Thoracic aorta (tissue), 2 donors: Measurements from ENCODE around the gene TARP.

Experiments
- ATAC-seq: fragments of 150-250 bp; one replicate; pipeline ENCODE4 v1.8.0; 2017; ENCODE audit warnings: low read depth; ENCODE audit not compliant: insufficient number of reproducible peaks, low FRiP score
- DNase-seq: peaks from one replicate; pipeline ENCODE4 v3.0.0-alpha.2; 2020; ENCODE audit warnings: low spot score
- H3K27ac ChIP-seq, 2 donors: fragments of 200-600 bp; sonication (generic); 1 replicate in 1 of 2; 2 replicates in 1 of 2; pipeline ENCODE4 v1.5.1; 2016; ENCODE audit warnings: mild to moderate bottlenecking in 2 of 2, moderate library complexity in 2 of 2
- H3K27me3 ChIP-seq: fragments of 200-600 bp; sonication (generic); replicated peaks from 2 replicates; pipeline ENCODE4 v1.6.0; 2016; ENCODE audit warnings: mild to moderate bottlenecking; ENCODE audit not compliant: insufficient read depth
- H3K36me3 ChIP-seq: fragments of 200-600 bp; sonication (generic); one replicate; pipeline ENCODE4 v1.5.1; 2016
- H3K4me1 ChIP-seq, 2 donors: fragments of 200-600 bp; sonication (generic); 1 replicate in 1 of 2; 2 replicates in 1 of 2; pipeline versions ENCODE4 v1.5.1 to v1.6.0; 2016; ENCODE audit warnings: low read depth in 2 of 2, mild to moderate bottlenecking in 1 of 2; ENCODE audit not compliant: control insufficient read depth in 1 of 2
- H3K4me3 ChIP-seq: fragments of 200-600 bp; sonication (generic); 2 replicates; pipeline ENCODE4 v1.5.1; 2016; ENCODE audit warnings: mild to moderate bottlenecking
- H3K9me3 ChIP-seq: fragments of 200-600 bp; sonication (generic); 2 replicates; pipeline ENCODE4 v1.5.1; 2016
- CTCF ChIP-seq: fragments of 200-600 bp; sonication (generic); IDR thresholded peaks from one replicate; pipeline ENCODE4 v1.5.1; 2019; ENCODE audit warnings: antibody characterized with exemption

The TARP gene

GRCh38 chr7:38273286-38273995 is at the start of gene TARP:
Gene TARP, minus strand, starts transcription at chr7:38273636.
- no peak within 1 kb of the TSS for H3K4me3 ChIP-seq
- no peaks in the 10 kb centered on the region for H3K27me3 ChIP-seq
- DNase-seq (no peak), ATAC-seq (no peak)
- H3K4me1 ChIP-seq, result no peaks in the 10 kb centered on the region
- no peak for TF ChIP-seq CTCF
- H3K27ac ChIP-seq, result no peak within 1 kb of the TSS
- no peaks in the 10 kb centered on the region for H3K9me3 ChIP-seq
- no peaks in the 10 kb centered on the region for H3K36me3 ChIP-seq

GRCh38 chr7:38323156-38323555 is 49.7 kb upstream of the TARP start:
- no peak for TF ChIP-seq CTCF
- H3K27ac ChIP-seq, result no peak overlapping the region
- DNase-seq (no peak), ATAC-seq (no peak)
- H3K4me1 ChIP-seq, result no peaks in the 10 kb centered on the region
- H3K9me3 ChIP-seq, result no peaks in the 10 kb centered on the region
- no peaks in the 10 kb centered on the region for H3K27me3 ChIP-seq
- H3K4me3 ChIP-seq, result no peak overlapping the region
- H3K36me3 ChIP-seq, result no peaks in the 10 kb centered on the region

GRCh38 chr7:38322461-38322860 is 49.0 kb upstream of the TARP start:
- Histone ChIP-seq H3K4me1 (no peaks in the 10 kb centered on the region), H3K27me3 (no peaks in the 10 kb centered on the region), H3K9me3 (no peaks in the 10 kb centered on the region), H3K36me3 (no peaks in the 10 kb centered on the region), H3K4me3 (no peak overlapping the region), H3K27ac (no peak overlapping the region)
- DNase-seq (no peak), ATAC-seq (no peak)
- no peak for TF ChIP-seq CTCF

GRCh38 chr7:38321967-38322366 is 48.5 kb upstream of the TARP start:
- Histone ChIP-seq H3K36me3 (no peaks in the 10 kb centered on the region), H3K9me3 (no peaks in the 10 kb centered on the region), H3K4me1 (no peaks in the 10 kb centered on the region), H3K27me3 (no peaks in the 10 kb centered on the region), H3K27ac (no peak overlapping the region), H3K4me3 (no peak overlapping the region)
- TF ChIP-seq CTCF, result no peak
- no peak for DNase-seq
- ATAC-seq, result no peak

GRCh38 chr7:38321515-38321944 is 48.1 kb upstream of the TARP start:
- no peaks in the 10 kb centered on the region for H3K36me3 ChIP-seq
- TF ChIP-seq CTCF, result no peak
- no peaks in the 10 kb centered on the region for H3K27me3 ChIP-seq
- ATAC-seq (no peak), DNase-seq (no peak)
- H3K27ac ChIP-seq, result no peak overlapping the region
- no peaks in the 10 kb centered on the region for H3K9me3 ChIP-seq
- no peak overlapping the region for H3K4me3 ChIP-seq
- H3K4me1 ChIP-seq, result no peaks in the 10 kb centered on the region
